CD4-positive, alpha-beta T cell treated with Interleukin-10 for 1 hour (primary cell): ENCODE measurements around the gene CRACR2A.

Source experiments
- DNase-seq: peaks from one replicate; pipeline ENCODE4 v3.0.0-alpha.2; 2020

The CRACR2A gene

GRCh38 chr12:3592856-3593625 is 159.9 kb downstream of the CRACR2A start:
- no peak for DNase-seq

DNA sequence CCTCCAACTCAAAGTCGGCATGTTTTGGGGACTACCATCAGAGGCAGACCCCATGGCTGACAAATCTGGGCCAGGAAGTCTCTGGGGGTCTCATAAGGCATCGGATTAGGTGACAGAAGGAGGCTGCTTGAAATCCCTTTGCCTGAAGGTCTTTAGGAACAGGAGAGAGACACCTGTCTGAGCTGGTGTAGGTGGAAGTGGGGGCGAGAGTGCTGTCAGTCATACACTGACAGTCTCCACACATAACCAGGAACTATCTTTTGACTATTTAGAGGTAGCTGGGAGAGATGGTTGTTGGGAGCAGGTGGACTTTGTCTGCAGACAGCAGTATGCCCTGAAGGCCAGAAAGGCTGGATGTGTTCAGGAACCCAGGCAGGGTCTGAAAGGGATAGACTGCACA is 163.2 kb downstream of the CRACR2A start:
- DNase-seq = no peak

DNA sequence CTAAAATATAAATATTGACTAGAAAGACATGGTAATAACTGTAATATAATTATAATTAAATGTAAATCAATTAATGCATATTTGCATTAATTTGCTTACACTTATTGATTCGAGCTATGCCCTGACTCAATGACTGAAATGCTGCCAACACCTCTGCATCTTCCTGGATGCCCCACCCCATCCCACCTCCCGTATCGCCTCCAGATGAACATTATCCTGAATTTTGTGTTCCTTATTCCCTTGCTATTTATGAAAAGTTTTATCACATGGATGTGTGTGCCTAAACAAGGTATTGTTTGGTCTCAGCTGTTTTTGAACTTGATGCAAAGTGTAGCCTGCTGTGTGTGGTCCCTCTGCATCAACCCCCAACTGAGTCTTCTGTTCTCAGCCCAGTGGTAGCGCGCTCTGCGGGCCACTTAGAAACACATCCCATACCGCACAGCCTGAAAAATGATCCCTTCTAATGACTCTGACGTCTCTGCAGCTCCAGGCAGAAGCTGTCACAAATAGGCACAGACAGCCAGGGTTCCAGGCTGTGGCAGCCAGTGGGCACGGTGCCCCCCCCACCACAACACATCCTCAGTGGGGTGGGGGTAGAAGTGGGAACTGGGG is 165.4 kb downstream of the CRACR2A start:
- no peak for DNase-seq

GRCh38 chr12:3583656-3584334 is 169.1 kb downstream of the CRACR2A start:
- DNase-seq = no peak

- no peak for DNase-seq
Measured at GRCh38 chr12:3580094-3580749, 172.7 kb downstream of the CRACR2A start.

DNA sequence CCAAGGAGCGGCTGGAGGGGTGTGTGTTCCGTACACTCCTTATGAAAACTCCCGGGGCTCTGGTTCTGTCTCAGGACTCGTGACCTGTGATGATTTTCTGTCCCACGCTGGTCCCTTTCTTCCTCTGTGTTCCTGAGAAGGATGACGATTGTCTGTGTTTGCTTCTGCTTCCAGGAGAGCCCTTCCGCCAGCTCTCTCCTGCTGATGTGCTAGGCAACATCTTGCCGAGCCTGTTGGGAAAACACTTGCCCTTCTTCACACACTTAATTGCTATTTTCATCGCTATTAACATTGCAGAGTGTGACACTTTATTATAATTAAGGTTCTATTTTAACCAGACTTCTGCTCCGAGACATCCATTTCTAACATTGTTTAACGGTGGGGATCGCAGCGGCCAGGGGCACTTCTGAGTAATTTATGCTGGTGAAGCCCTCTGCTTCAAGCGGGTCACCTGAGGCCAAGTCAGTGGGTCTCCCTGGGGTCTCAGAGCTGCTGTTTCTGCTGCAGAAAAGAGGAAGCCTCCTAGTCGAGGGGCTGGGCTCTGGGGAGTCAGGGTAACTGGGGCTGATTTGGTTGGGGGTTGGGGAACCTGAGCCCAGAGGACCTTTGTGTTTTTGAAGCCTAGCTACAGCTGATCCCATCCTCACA is 173.3 kb downstream of the CRACR2A start:
- no peak for DNase-seq

DNA sequence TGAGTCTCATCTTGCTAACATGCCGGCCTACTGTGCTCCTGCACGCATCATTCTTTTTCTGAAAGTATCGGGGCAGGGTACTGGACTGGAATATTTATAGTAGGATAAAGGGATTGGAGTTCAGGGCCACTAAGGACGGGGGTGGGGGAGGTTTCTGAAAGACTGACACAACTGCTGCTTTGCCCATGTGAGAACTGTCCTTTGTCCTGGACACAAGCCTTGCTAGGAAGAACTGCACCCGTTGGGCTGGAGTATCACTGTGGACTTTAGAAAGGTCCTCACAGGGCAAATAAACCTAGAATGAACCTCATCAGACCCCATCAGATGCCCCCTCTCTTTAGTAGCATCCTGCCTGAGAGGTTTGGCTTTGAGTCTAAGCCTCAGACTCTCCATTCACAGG is 174.4 kb downstream of the CRACR2A start:
- no peak for DNase-seq

DNA sequence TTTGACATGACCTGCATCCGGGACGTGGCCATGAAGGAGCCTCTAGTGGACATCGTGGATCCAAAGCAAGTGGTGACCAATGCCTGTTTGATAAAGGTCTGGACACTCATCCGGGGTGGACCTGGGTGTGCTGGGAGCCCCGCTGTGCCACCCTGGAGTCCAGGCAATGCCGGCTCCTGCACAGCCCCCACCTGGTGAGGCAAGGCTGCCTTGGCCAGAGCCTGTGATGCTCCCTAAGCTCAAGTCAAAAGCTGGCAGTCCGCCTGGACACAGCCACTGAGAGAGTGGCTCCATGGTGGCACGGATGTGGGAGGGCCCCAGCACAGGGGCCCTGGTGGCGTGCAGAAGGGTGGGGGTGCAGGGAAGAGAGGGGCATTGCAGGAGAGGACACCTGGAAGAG is 176.0 kb downstream of the CRACR2A start:
- no peak for DNase-seq

DNA sequence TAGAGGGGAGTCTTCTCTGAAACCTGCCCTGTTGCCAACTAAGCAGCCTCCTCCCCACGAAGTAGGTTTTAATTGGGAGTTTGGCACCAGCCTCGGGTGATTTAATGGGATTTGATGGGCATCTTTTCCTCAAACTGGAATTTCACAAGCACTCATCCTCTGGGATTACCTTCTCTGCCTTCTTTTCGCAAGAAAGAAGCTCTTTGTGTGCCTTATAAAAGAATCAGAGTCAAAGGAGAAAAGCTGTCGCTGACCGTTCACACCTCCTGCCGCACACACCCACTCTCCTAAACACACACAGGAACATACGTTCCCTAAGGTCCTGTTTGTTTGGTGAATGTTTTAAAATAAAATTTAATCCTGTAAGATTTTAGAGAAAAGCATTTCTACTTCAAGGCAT is 177.9 kb downstream of the CRACR2A start:
- DNase-seq = no peak

- DNase-seq = no peak
Measured at GRCh38 chr12:3572560-3572959, 180.3 kb downstream of the CRACR2A start.

GRCh38 chr12:3571724-3572123 is 181.2 kb downstream of the CRACR2A start:
- DNase-seq = no peak

- no peak for DNase-seq
Measured at GRCh38 chr12:3571323-3571722, 181.6 kb downstream of the CRACR2A start.

GRCh38 chr12:3568695-3569094 is 184.2 kb downstream of the CRACR2A start:
- no peak for DNase-seq

DNA sequence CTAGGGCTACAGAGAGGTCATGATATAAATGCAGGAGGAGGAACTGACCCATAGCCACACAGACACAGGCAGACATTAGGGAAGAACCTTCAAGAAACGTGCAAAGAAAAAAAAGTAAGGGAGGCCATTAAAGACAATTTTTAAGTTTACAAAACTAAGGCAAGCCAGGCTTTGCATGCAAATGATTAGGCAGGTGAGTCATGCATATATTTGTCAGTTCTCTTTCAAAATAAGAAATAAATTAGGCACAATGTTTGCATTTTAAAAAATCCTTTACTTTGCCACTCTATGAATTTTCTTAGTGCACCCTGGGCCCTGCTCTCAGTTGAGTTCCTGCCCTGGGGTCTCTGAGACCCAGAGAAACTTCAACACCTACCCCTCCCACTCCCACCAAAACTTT is 186.9 kb downstream of the CRACR2A start:
- no peak for DNase-seq
